GM08714 (cell line): Measurements from ENCODE around the gene CPZ.

Experiments
- H3K4me3 ChIP-seq: fragments of 200-500 bp; sonication (Bioruptor generic); 2 replicates; pipeline ENCODE4 v1.5.1; 2014; ENCODE audit warnings: mild to moderate bottlenecking, low read length, inconsistent platforms
- ZNF274 ChIP-seq: IDR thresholded peaks from 2 replicates; pipeline ENCODE4 v1.6.1; 2012; ENCODE audit warnings: mild to moderate bottlenecking, low read depth, low read length

CPZ gene

GRCh38 chr4:8637456-8637984 lies 45.0 kb downstream of the CPZ start:
- no peak for TF ChIP-seq ZNF274
- no peak overlapping the region for H3K4me3 ChIP-seq

- TF ChIP-seq ZNF274 = no peak
- no peak overlapping the region for H3K4me3 ChIP-seq
Measured at GRCh38 chr4:8639021-8639420, 46.5 kb downstream of the CPZ start.

GRCh38 chr4:8639777-8640720 lies 47.5 kb downstream of the CPZ start:
- TF ChIP-seq ZNF274 = no peak
- no peak overlapping the region for H3K4me3 ChIP-seq

GRCh38 chr4:8640816-8641215 lies 48.3 kb downstream of the CPZ start:
- no peak for TF ChIP-seq ZNF274
- no peak overlapping the region for H3K4me3 ChIP-seq

GRCh38 chr4:8641256-8641655 lies 48.7 kb downstream of the CPZ start:
- H3K4me3 ChIP-seq = no peak overlapping the region
- TF ChIP-seq ZNF274 = no peak

- no peak for TF ChIP-seq ZNF274
- no peak overlapping the region for H3K4me3 ChIP-seq
Measured at GRCh38 chr4:8641931-8642650, 49.5 kb downstream of the CPZ start.

GRCh38 chr4:8642651-8643321 lies 50.2 kb downstream of the CPZ start:
- TF ChIP-seq ZNF274 = no peak
- no peak overlapping the region for H3K4me3 ChIP-seq

- TF ChIP-seq ZNF274 = no peak
- H3K4me3 ChIP-seq = no peak overlapping the region
Measured at GRCh38 chr4:8643441-8643840, 50.9 kb downstream of the CPZ start.

GRCh38 chr4:8643986-8644385 lies 51.4 kb downstream of the CPZ start:
- no peak for TF ChIP-seq ZNF274
- no peak overlapping the region for H3K4me3 ChIP-seq

- no peak for TF ChIP-seq ZNF274
- H3K4me3 ChIP-seq = no peak overlapping the region
Measured at GRCh38 chr4:8644461-8644891, 51.9 kb downstream of the CPZ start.

GRCh38 chr4:8644966-8645752 lies 52.6 kb downstream of the CPZ start:
- TF ChIP-seq ZNF274 = no peak
- H3K4me3 ChIP-seq = no peak overlapping the region

- TF ChIP-seq ZNF274 = no peak
- H3K4me3 ChIP-seq = no peak overlapping the region
Measured at GRCh38 chr4:8645753-8646124, 53.2 kb downstream of the CPZ start.

GRCh38 chr4:8646296-8647093 lies 53.9 kb downstream of the CPZ start:
- no peak for TF ChIP-seq ZNF274

More at GRCh38 chr4:8646296-8647093, 53.9 kb downstream of the CPZ start:
- H3K4me3 ChIP-seq = no peak overlapping the region
